Epithelial cell of esophagus (primary cell): ENCODE data around the gene MRPS14.

Source experiments
- DNase-seq: peaks from one replicate; pipeline ENCODE4 v3.0.0; 2010; ENCODE audit warnings: low read depth
- H3K4me3 ChIP-seq: 2 replicates; pipeline ENCODE4 v1.5.1; 2011; ENCODE audit warnings: mild to moderate bottlenecking, low read length, control low read depth
- CTCF ChIP-seq: IDR thresholded peaks from 2 replicates; pipeline ENCODE4 v1.5.1; 2011; ENCODE audit warnings: low read depth, mild to moderate bottlenecking, low read length, control low read depth, inconsistent platforms; ENCODE audit not compliant: insufficient read depth; ENCODE audit errors: missing control alignments

MRPS14 gene

GRCh38 chr1:175023043-175023921 lies at the start of gene MRPS14:
Gene MRPS14, minus strand, starts transcription at chr1:175023425. Its CDS starts 17 bp downstream, at chr1:175023408.
- TF ChIP-seq CTCF: no peak

GRCh38 chr1:175072099-175072951 lies 49.1 kb upstream of the MRPS14 start:
- DNase-seq: peak; percentile 34
- TF ChIP-seq CTCF: no peak
- H3K4me3 ChIP-seq: no peak overlapping the region

More at GRCh38 chr1:175023043-175023921, at the start of gene MRPS14:
- peak; percentile 99 for DNase-seq
- H3K4me3 ChIP-seq: peak within 1 kb of the TSS; percentile 99

- H3K4me3 ChIP-seq: no peak overlapping the region
- no peak for TF ChIP-seq CTCF
- DNase-seq: no peak
Measured at GRCh38 chr1:175071276-175071943, 48.2 kb upstream of the MRPS14 start.

GRCh38 chr1:175070818-175071217 lies 47.6 kb upstream of the MRPS14 start:
- TF ChIP-seq CTCF: no peak
- H3K4me3 ChIP-seq: no peak overlapping the region
- no peak for DNase-seq

DNA sequence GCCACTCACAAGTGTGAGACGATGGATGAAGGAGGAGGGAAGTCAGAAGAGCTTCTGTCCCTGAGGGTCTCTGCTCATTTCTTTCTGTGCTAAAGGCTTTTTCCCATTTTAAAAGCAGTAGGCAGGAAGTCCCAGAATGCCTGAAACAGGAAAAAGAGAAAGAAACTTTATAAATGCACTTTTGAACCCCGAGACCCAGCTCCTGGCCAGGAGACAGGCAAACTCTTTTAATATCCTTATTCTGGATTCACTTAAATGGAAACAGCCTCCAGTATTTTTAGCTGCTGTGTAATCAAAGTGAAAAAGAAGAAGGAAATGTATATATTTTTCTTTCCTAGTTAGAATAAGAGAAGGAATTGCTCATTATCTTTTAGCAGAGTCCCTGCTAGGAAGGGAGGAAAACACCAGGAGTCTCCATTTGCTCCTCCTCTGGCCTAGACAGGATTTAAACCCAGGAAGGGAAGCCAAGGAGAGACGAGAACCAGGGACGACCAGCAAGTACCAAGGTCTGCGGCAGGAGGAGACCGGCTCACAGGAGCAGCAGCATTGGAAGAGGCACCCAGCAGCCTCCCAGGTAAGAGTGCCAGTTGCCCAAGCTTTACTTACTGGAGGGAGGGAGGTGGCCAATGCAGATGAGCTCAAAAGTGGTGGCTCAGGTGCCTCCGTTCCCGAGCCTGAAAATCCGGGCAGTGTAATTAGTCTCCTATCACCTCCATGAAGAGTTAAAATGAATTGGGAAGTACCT lies 44.3 kb upstream of the MRPS14 start, which contains the start of gene TNN:
TSS of gene TNN (plus strand) at position 472 of the 745 bp plus-strand sequence. CDS start 9,586 bp downstream, outside the sequence.
- no peak within 1 kb of the TSS for H3K4me3 ChIP-seq
- DNase-seq: no peak
- TF ChIP-seq CTCF: no peak

DNA sequence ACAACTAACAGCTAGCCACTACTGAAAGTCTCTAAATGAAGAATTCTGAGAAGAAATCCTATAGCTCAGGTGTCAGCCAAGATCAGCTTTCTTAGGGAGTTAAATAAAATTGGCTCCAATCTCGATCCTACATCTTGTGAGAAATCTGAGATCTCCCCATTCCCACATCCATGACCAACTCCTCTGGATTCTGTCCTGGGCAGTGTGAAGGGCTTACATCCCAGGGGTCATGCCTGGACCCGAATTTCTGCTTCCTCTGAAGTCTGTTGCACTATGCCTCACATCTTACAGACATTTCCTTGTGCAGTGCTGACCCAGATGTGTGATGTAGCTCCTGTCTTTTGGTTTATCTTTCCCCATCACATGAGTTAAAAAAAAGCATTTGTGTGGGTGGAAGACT lies 39.6 kb upstream of the MRPS14 start:
- H3K4me3 ChIP-seq: no peak overlapping the region
- no peak for TF ChIP-seq CTCF
- peak; percentile 10 for DNase-seq
